PFSK-1 (cell line): ENCODE results near the gene EME2.

Source experiments
- FOXP2 ChIP-seq: optimal IDR thresholded peaks from 2 replicates; pipeline ENCODE3; 2011; ENCODE audit warnings: borderline replicate concordance, control low read depth, inconsistent platforms; ENCODE audit not compliant: insufficient read depth; ENCODE audit errors: extremely low read length, extremely low read depth
- POLR2AphosphoS5 ChIP-seq: IDR thresholded peaks from 2 replicates; pipeline ENCODE4 v1.6.1; 2012; ENCODE audit warnings: low read depth, mild to moderate bottlenecking, control low read depth, low read length, moderate library complexity
- SIN3A ChIP-seq: IDR thresholded peaks from 2 replicates; pipeline ENCODE4 v1.6.1; 2012; ENCODE audit warnings: mild to moderate bottlenecking, low read length, moderate library complexity, borderline replicate concordance; ENCODE audit not compliant: insufficient read depth
- TAF1 ChIP-seq: IDR thresholded peaks from 2 replicates; pipeline ENCODE4 v1.6.1; 2012; ENCODE audit warnings: low read length, control low read depth, borderline replicate concordance; ENCODE audit not compliant: insufficient read depth
- TF ChIP-seq, protein P1 (sequence below), 2 experiments: IDR thresholded peaks; 2 replicates each; pipeline versions ENCODE4 v1.6.1 to v1.8.0; 2011 to 2012; ENCODE audit warnings: low read depth in 2 of 2, low read length in 2 of 2, control low read depth in 1 of 2, inconsistent platforms in 1 of 2, mild to moderate bottlenecking in 1 of 2, moderate library complexity in 1 of 2; ENCODE audit not compliant: insufficient read depth in 1 of 2

Gene EME2

DNA sequence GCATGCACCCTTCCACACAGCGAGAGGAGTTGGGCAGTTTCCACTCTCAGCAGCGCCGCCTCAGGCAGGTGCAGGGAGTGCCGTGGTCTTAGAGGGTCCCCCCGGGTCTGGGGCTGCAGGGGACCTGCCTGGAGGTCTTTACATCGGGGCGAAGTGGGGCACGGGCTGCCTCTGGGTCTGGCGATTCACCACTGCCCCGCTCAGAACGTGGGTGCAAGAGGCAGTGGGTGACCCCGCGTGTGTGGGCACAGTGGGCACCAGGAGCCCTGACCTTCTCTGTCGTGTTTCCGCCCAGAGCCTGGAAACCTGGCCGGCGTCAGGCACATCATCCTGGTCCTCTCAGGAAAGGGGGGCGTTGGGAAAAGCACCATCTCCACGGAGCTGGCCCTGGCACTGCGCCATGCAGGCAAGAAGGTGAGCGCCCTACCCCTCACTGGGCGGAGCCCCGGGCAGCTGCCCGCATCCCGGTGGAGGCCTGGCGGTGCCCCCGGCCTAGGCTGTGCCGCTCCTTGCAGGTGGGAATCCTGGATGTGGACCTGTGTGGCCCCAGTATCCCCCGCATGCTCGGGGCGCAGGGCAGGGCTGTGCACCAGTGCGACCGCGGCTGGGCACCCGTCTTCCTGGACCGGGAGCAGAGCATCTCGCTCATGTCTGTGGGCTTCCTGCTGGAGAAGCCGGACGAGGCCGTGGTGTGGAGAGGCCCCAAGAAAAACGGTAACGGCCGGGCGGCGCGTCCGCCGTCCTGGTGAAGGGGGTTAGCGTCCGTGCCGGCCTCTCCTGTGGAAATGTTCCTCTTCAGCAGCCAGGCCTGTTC is 13.8 kb downstream of the EME2 start:
- no peak for TF ChIP-seq SIN3A
- TF ChIP-seq, protein P1, sequence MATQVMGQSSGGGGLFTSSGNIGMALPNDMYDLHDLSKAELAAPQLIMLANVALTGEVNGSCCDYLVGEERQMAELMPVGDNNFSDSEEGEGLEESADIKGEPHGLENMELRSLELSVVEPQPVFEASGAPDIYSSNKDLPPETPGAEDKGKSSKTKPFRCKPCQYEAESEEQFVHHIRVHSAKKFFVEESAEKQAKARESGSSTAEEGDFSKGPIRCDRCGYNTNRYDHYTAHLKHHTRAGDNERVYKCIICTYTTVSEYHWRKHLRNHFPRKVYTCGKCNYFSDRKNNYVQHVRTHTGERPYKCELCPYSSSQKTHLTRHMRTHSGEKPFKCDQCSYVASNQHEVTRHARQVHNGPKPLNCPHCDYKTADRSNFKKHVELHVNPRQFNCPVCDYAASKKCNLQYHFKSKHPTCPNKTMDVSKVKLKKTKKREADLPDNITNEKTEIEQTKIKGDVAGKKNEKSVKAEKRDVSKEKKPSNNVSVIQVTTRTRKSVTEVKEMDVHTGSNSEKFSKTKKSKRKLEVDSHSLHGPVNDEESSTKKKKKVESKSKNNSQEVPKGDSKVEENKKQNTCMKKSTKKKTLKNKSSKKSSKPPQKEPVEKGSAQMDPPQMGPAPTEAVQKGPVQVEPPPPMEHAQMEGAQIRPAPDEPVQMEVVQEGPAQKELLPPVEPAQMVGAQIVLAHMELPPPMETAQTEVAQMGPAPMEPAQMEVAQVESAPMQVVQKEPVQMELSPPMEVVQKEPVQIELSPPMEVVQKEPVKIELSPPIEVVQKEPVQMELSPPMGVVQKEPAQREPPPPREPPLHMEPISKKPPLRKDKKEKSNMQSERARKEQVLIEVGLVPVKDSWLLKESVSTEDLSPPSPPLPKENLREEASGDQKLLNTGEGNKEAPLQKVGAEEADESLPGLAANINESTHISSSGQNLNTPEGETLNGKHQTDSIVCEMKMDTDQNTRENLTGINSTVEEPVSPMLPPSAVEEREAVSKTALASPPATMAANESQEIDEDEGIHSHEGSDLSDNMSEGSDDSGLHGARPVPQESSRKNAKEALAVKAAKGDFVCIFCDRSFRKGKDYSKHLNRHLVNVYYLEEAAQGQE (IDR thresholded peaks at IDR 0.05; ENCODE audit: insufficient read depth in 1 of 2, low read depth in 2 of 2, low read length in 2 of 2): no peak
- no peak for TF ChIP-seq POLR2AphosphoS5
- TF ChIP-seq TAF1: no peak
- no peak for TF ChIP-seq FOXP2

DNA sequence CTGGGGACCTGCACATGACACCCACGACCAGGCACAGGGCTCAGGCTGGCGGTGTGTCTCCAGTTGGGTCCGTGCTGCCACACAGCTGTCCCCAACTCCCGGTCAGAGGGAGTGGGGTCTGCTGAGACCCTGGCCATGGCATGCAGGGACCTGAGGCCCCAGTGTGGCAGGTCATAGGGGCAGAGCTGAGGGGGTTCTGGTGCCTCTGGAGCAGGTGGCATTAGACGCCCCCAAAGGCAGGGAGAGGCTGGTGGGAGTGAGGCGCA is 14.4 kb downstream of the EME2 start:
- TF ChIP-seq TAF1: no peak
- TF ChIP-seq, protein P1 (IDR thresholded peaks at IDR 0.05; ENCODE audit: insufficient read depth in 1 of 2, low read depth in 2 of 2, low read length in 2 of 2): no peak
- TF ChIP-seq POLR2AphosphoS5: no peak
- TF ChIP-seq SIN3A: no peak
- no peak for TF ChIP-seq FOXP2

DNA sequence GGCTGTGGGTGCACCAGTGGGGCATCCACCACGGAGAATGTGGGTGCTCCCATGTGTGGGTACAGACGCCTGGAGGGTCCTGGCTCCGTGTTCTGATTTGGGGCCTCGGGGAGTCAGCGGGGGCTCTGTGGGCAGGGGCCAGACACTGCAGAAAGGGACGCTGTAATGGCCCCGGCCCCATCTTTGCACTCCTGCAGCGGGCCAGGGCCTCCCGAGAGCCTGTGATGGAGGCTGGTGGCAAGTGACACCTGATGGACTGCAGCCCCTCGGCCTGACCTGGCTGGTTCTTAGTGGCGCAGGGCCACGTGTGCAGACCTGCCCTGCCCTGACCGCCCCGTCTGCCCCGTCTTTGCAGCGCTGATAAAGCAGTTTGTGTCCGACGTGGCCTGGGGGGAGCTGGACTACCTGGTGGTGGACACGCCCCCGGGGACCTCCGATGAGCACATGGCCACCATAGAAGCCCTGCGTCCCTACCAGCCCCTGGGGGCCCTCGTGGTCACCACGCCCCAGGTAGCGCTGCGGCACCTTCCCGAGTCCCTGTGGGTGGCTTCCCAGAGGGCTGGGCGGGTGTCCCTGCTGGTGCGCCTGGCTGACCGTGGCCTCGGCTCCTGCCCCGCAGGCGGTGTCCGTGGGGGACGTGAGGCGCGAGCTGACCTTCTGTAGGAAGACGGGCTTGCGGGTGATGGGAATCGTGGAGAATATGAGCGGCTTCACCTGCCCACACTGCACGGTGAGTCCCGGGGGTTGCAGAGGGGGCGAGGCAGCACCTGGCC is 14.9 kb downstream of the EME2 start:
- TF ChIP-seq, protein P1 (IDR thresholded peaks at IDR 0.05; ENCODE audit: insufficient read depth in 1 of 2, low read depth in 2 of 2, low read length in 2 of 2): no peak
- no peak for TF ChIP-seq FOXP2
- TF ChIP-seq TAF1: no peak
- no peak for TF ChIP-seq SIN3A
- TF ChIP-seq POLR2AphosphoS5: no peak

DNA sequence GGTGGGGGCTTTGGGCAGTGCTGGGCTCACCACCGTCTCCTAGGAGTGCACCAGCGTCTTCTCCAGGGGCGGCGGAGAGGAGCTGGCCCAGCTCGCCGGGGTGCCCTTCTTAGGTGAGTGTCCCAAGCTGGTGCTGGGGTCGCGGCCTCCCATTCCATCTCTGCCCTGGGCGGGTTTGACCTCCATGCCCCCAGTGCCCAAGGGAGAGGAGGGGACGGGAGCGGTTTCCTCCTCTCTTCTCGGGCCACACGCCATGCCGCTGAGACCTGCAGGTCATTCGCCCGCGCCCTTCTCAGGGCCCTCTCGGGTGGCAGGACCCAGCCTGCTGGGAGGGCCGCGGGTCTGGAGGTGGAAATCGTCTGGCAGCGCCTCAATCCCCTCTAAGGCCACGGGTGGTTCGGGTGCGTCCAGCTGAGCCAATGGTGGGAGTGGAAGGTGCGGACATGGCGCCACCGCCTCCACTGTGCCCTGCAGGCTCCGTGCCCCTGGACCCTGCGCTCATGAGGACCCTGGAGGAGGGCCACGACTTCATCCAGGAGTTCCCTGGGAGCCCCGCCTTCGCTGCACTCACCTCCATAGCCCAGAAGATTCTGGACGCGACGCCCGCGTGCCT is 15.6 kb downstream of the EME2 start:
- TF ChIP-seq, protein P1 (IDR thresholded peaks at IDR 0.05; ENCODE audit: insufficient read depth in 1 of 2, low read depth in 2 of 2, low read length in 2 of 2): no peak
- no peak for TF ChIP-seq SIN3A
- TF ChIP-seq POLR2AphosphoS5: no peak
- TF ChIP-seq TAF1: no peak
- no peak for TF ChIP-seq FOXP2
